ENCODE results near the gene VRK1. TPM values are rescaled to one million over a fixed set of nuclear protein-coding genes. Genes with fewer than 3 reads are reported as not detected.
A peak's percentile ranks its signal among the peaks of the same experiment; 100 is the strongest.

VRK1 gene
- total RNA-seq, 1 experiment from 2014 or later, result 39.1 TPM

DNA sequence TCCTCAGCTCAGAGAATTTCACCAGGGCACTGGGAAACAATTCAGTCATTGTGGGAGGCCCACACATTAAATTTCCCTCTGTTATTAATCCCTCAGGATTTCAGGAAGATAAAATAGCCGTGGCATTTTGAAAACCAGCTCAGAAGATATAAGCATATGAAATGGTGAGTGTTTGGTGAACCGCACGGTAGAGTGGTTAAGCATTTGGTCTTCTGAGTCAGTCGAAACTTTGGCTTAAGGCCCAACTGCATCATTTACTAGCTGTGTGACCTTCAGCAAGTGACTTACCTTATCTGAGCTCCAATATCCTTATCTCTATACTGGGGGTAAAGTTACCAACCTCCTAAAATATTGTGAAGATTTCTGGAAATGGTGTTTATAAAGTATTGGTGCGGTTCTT is 5.2 kb upstream of the VRK1 start:
- H3K4me2 ChIP-seq (ENCODE audit: low read length), result no peak overlapping the region
- H3K27me3 ChIP-seq (ENCODE audit: low read length), result no peaks in the 10 kb centered on the region
- DNase-seq, result peak; percentile 74
- H3F3A ChIP-seq (ENCODE audit: low read length, unreplicated experiment), result no peaks in the 10 kb centered on the region
- peaks cover 5% of the 10 kb centered on the region; the same call in 1 of the 2 replicates for H3K4me1 ChIP-seq (ENCODE audit: insufficient read depth, low read length)
- ChIA-PET CTCF (interaction anchor here (0.5 to 0.6 kb wide), 2 partner anchors 9 to 61 kb away, joined by 3 read pairs; no protein-coding TSS in a partner anchor), POLR2A (ENCODE audit: unreplicated experiment) (no interaction called here)
- H3K9me2 ChIP-seq (replicated peaks; ENCODE audit: low read length), result no peaks in the 10 kb centered on the region
- intact Hi-C loops (cut with micrococcal nuclease), result no loop called here
- no peaks in the 10 kb centered on the region for H4K20me1 ChIP-seq (ENCODE audit: low read length)
- TF ChIP-seq EZH2 (IDR thresholded peaks at IDR 0.05; ENCODE audit: low read length, unreplicated experiment) (no peak), EZH2phosphoT487 (IDR thresholded peaks at IDR 0.05; ENCODE audit: borderline replicate concordance, low read length) (no peak)
- TF ChIP-seq, protein P1, sequence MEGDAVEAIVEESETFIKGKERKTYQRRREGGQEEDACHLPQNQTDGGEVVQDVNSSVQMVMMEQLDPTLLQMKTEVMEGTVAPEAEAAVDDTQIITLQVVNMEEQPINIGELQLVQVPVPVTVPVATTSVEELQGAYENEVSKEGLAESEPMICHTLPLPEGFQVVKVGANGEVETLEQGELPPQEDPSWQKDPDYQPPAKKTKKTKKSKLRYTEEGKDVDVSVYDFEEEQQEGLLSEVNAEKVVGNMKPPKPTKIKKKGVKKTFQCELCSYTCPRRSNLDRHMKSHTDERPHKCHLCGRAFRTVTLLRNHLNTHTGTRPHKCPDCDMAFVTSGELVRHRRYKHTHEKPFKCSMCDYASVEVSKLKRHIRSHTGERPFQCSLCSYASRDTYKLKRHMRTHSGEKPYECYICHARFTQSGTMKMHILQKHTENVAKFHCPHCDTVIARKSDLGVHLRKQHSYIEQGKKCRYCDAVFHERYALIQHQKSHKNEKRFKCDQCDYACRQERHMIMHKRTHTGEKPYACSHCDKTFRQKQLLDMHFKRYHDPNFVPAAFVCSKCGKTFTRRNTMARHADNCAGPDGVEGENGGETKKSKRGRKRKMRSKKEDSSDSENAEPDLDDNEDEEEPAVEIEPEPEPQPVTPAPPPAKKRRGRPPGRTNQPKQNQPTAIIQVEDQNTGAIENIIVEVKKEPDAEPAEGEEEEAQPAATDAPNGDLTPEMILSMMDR (conservative IDR thresholded peaks at IDR 0.05; ENCODE audit: low read depth, low read length), result no peak
- no peak overlapping the region for H3K27ac ChIP-seq (ENCODE audit: low read length)
- no peaks in the 10 kb centered on the region for H3K79me2 ChIP-seq (ENCODE audit: low read length)
- ATAC-seq, result peak; percentile 26; the same call in 1 of the 2 replicates
- BruUV-seq (replicated peaks), result no TSS peak
- H3K4me3 ChIP-seq (ENCODE audit: low read length), result no peak overlapping the region
- H2AFZ ChIP-seq (ENCODE audit: low read length), result 0 out of 2 replicates have a peak overlapping the region, but pooled peaks have one; percentile 10
- no peak overlapping the region for H3K9ac ChIP-seq (ENCODE audit: low read length)
- no peaks in the 10 kb centered on the region for H3K9me3 ChIP-seq (ENCODE audit: low read length)
- H3K36me3 ChIP-seq (ENCODE audit: low read depth, low read length), result no peaks in the 10 kb centered on the region

DNA sequence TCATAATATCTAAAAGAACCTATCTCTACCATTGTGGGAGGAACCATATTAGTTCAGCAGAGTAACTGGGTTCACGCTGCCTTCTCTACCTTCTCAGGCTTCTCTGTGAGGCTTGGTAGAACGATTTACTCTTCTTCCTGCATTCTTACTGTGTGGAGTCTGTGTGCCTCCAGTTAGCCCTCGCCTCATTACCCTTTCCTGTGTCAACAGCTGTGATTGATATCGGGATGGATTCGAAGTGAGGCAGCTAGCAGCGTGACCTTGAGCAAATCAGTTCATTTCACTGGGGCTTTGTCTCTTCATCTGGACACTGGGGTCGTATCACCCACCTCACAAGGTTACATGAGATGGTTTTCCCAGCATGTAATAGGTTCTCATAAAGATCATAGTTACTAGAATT is 4.6 kb upstream of the VRK1 start:
- H3K36me3 ChIP-seq (ENCODE audit: low read depth, low read length), result no peaks in the 10 kb centered on the region
- no peak overlapping the region for H3K4me3 ChIP-seq (ENCODE audit: low read length)
- POLR2A ChIA-PET (ENCODE audit: unreplicated experiment), result no interaction called here
- no peaks in the 10 kb centered on the region for H3K9me3 ChIP-seq (ENCODE audit: low read length)
- H2AFZ ChIP-seq (ENCODE audit: low read length), result no peak overlapping the region
- no peak overlapping the region for H3K9ac ChIP-seq (ENCODE audit: low read length)
- intact Hi-C loops (cut with micrococcal nuclease), result no loop called here
- TF ChIP-seq EZH2 (IDR thresholded peaks at IDR 0.05; ENCODE audit: low read length, unreplicated experiment) (no peak), EZH2phosphoT487 (IDR thresholded peaks at IDR 0.05; ENCODE audit: borderline replicate concordance, low read length) (no peak)
- TF ChIP-seq, protein P1 (conservative IDR thresholded peaks at IDR 0.05; ENCODE audit: low read depth, low read length), result no peak
- peaks cover 5% of the 10 kb centered on the region; the same call in 1 of the 2 replicates for H3K4me1 ChIP-seq (ENCODE audit: insufficient read depth, low read length)
- no peaks in the 10 kb centered on the region for H3K9me2 ChIP-seq (replicated peaks; ENCODE audit: low read length)
- H3K27ac ChIP-seq (ENCODE audit: low read length), result no peak overlapping the region
- peaks cover 2% of the 10 kb centered on the region for H3K79me2 ChIP-seq (ENCODE audit: low read length)
- BruUV-seq (replicated peaks), result no TSS peak
- DNase-seq (no peak), ATAC-seq (no peak)
- CTCF ChIA-PET, result interaction anchor here (0.6 kb wide), 1 partner anchor 60 kb away, joined by 3 read pairs; no protein-coding TSS in a partner anchor
- H3K4me2 ChIP-seq (ENCODE audit: low read length), result no peak overlapping the region
- no peaks in the 10 kb centered on the region for H3K27me3 ChIP-seq (ENCODE audit: low read length)
- no peaks in the 10 kb centered on the region for H3F3A ChIP-seq (ENCODE audit: low read length, unreplicated experiment)
- no peaks in the 10 kb centered on the region for H4K20me1 ChIP-seq (ENCODE audit: low read length)

DNA sequence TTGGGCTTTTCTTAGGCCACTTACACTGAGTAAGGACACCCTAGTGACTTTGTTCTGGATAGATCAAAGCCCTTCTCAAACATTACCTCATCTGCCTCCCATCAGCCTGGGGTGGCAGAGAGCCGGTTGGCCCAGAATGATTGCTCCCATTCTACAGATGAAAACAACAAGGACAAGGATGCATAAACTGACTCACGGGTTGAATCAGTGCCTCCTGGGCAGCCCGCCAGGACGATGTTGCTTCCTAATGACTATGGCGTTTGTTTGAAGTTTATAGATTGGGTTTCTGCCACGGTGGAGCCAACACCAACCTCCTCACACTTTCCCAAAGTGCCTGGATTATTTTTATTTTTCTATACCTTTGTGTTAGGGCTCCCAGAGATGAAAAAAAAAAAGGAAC is 3.6 kb upstream of the VRK1 start:
- H3K9me2 ChIP-seq (replicated peaks; ENCODE audit: low read length), result no peaks in the 10 kb centered on the region
- H4K20me1 ChIP-seq (ENCODE audit: low read length), result peaks cover 5% of the 10 kb centered on the region
- H3F3A ChIP-seq (ENCODE audit: low read length, unreplicated experiment), result no peaks in the 10 kb centered on the region
- no peak overlapping the region for H2AFZ ChIP-seq (ENCODE audit: low read length)
- POLR2A ChIA-PET (ENCODE audit: unreplicated experiment), result no interaction called here
- H3K79me2 ChIP-seq (ENCODE audit: low read length), result peaks cover 12% of the 10 kb centered on the region
- no peak overlapping the region for H3K27ac ChIP-seq (ENCODE audit: low read length)
- no peak overlapping the region for H3K4me2 ChIP-seq (ENCODE audit: low read length)
- no peak for ATAC-seq
- BruUV-seq (replicated peaks), result no TSS peak
- no peaks in the 10 kb centered on the region for H3K36me3 ChIP-seq (ENCODE audit: low read depth, low read length)
- no peak overlapping the region for H3K4me3 ChIP-seq (ENCODE audit: low read length)
- CTCF ChIA-PET, result no interaction called here
- DNase-seq, result peak; percentile 42
- no peak overlapping the region for H3K9ac ChIP-seq (ENCODE audit: low read length)
- intact Hi-C loops (cut with micrococcal nuclease), result no loop called here
- TF ChIP-seq, protein P1 (conservative IDR thresholded peaks at IDR 0.05; ENCODE audit: low read depth, low read length), result no peak
- TF ChIP-seq EZH2 (IDR thresholded peaks at IDR 0.05; ENCODE audit: low read length, unreplicated experiment) (no peak), EZH2phosphoT487 (IDR thresholded peaks at IDR 0.05; ENCODE audit: borderline replicate concordance, low read length) (no peak)
- H3K27me3 ChIP-seq (ENCODE audit: low read length), result no peaks in the 10 kb centered on the region
- no peaks in the 10 kb centered on the region for H3K9me3 ChIP-seq (ENCODE audit: low read length)
- peaks cover 7% of the 10 kb centered on the region for H3K4me1 ChIP-seq (ENCODE audit: insufficient read depth, low read length)

All from PC-3 (cell line).